Dendritic cell treated with granulocyte-macrophage colony-stimulating factor and Interleukin-4, amounts not matched to agents 40 ng/mL and 50 ng/mL, for 4 days (primary cell): ENCODE data around the gene CHST5.
"Not testable (repeated sequence)": the region's sequence is repeated elsewhere in the genome, so short reads cannot be mapped to it uniquely, and the experiment has no call there.

Experiments
- H3K27ac Mint-ChIP-seq: one replicate; pipeline ENCODE4 v1.8.0; 2022; ENCODE audit warnings: mild to moderate bottlenecking, mixed read lengths
- H3K27me3 Mint-ChIP-seq: one replicate; pipeline ENCODE4 v1.8.0; 2022; ENCODE audit warnings: mild to moderate bottlenecking, mixed read lengths
- H3K36me3 Mint-ChIP-seq: one replicate; pipeline ENCODE4 v1.8.0; 2022; ENCODE audit warnings: low read depth, mixed read lengths
- H3K4me1 Mint-ChIP-seq: one replicate; pipeline ENCODE4 v1.8.0; 2022; ENCODE audit warnings: low read depth, mixed read lengths
- H3K4me3 Mint-ChIP-seq: one replicate; pipeline ENCODE4 v1.8.0; 2022; ENCODE audit warnings: mild to moderate bottlenecking, moderate library complexity, mixed read lengths
- H3K9me3 Mint-ChIP-seq: one replicate; pipeline ENCODE4 v1.8.0; 2022; ENCODE audit warnings: mixed read lengths
- intact Hi-C: fragments of 100-400 bp; cut with micrococcal nuclease; formaldehyde crosslinking; loops from one replicate; pipeline ENCODE4 v1.15.0; 2022

CHST5 gene

GRCh38 chr16:75514296-75514695 lies 21.6 kb downstream of the CHST5 start:
- Mint-ChIP-seq H3K9me3 (no peaks in the 10 kb centered on the region), H3K27ac (no peak overlapping the region), H3K36me3 (peaks cover 6% of the 10 kb centered on the region), H3K4me1 (peaks cover 12% of the 10 kb centered on the region), H3K27me3 (peaks cover 18% of the 10 kb centered on the region), H3K4me3 (no peak overlapping the region)
- intact Hi-C loops: no loop called here

- intact Hi-C loops: no loop called here
- H3K27ac Mint-ChIP-seq: peak overlapping the region; percentile 71
These were observed 29.3 kb downstream of the CHST5 start for GRCh38 chr16:75506574-75506973.

GRCh38 chr16:75506107-75506506 lies 29.8 kb downstream of the CHST5 start:
- Mint-ChIP-seq H3K4me1 (peaks cover 13% of the 10 kb centered on the region), H3K27me3 (peaks cover 4% of the 10 kb centered on the region), H3K36me3 (no peaks in the 10 kb centered on the region), H3K4me3 (no peak overlapping the region), H3K9me3 (no peaks in the 10 kb centered on the region), H3K27ac (peak overlapping the region; percentile 71)
- intact Hi-C loops: no loop called here

More at GRCh38 chr16:75506574-75506973, 29.3 kb downstream of the CHST5 start:
- Mint-ChIP-seq H3K4me3 (peak overlapping the region; percentile 32), H3K36me3 (no peaks in the 10 kb centered on the region), H3K27me3 (peaks cover 4% of the 10 kb centered on the region), H3K4me1 (peaks cover 13% of the 10 kb centered on the region), H3K9me3 (no peaks in the 10 kb centered on the region)

- H3K4me3 Mint-ChIP-seq: no peak overlapping the region
- no peaks in the 10 kb centered on the region for H3K36me3 Mint-ChIP-seq
- intact Hi-C loops: no loop called here
- no peak overlapping the region for H3K27ac Mint-ChIP-seq
- H3K27me3 Mint-ChIP-seq: peaks cover 6% of the 10 kb centered on the region
- peaks cover 13% of the 10 kb centered on the region for H3K4me1 Mint-ChIP-seq
- H3K9me3 Mint-ChIP-seq: no peaks in the 10 kb centered on the region
These were observed 32.1 kb downstream of the CHST5 start for GRCh38 chr16:75503801-75504200.

- Mint-ChIP-seq H3K27ac (no peak overlapping the region), H3K4me1 (peaks cover 13% of the 10 kb centered on the region), H3K27me3 (peaks cover 7% of the 10 kb centered on the region), H3K9me3 (no peaks in the 10 kb centered on the region), H3K4me3 (no peak overlapping the region), H3K36me3 (no peaks in the 10 kb centered on the region)
- intact Hi-C loops: no loop called here
These were observed 32.8 kb downstream of the CHST5 start for GRCh38 chr16:75502916-75503605.

- H3K9me3 Mint-ChIP-seq, H3K4me3 Mint-ChIP-seq, H3K27ac Mint-ChIP-seq, intact Hi-C loops, H3K36me3 Mint-ChIP-seq: not testable (repeated sequence)
- H3K27me3 Mint-ChIP-seq: peaks cover 19% of the 10 kb centered on the region
- peaks cover 11% of the 10 kb centered on the region for H3K4me1 Mint-ChIP-seq
These were observed 34.1 kb downstream of the CHST5 start for GRCh38 chr16:75501820-75502219.

DNA sequence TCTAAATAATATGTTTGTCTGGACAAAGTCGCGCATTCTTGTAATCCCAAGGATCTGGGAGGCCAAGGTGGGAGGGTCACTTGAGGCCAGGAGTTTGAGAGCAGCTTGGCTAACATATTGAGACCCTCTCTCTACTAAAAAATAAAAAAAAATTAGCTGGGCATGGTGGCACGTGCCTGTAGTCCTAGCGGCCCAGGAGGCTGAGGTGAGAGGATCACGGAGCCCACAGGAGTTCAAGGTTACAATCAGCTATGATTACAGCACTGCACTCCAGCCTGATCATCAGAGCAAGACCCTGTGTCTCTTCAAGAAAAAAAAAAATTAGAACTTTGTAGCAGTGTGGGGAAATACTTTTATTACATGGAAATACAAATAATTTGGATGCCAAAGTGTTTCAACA lies 34.5 kb downstream of the CHST5 start:
- Mint-ChIP-seq H3K9me3 (no peaks in the 10 kb centered on the region), H3K27ac (no peak overlapping the region), H3K27me3 (peaks cover 23% of the 10 kb centered on the region), H3K36me3 (no peaks in the 10 kb centered on the region), H3K4me3 (no peak overlapping the region), H3K4me1 (peaks cover 6% of the 10 kb centered on the region)
- intact Hi-C loops: no loop called here

- H3K27ac Mint-ChIP-seq, H3K4me3 Mint-ChIP-seq, H3K36me3 Mint-ChIP-seq, intact Hi-C loops, H3K9me3 Mint-ChIP-seq, H3K4me1 Mint-ChIP-seq: not testable (repeated sequence)
- H3K27me3 Mint-ChIP-seq: peaks cover 47% of the 10 kb centered on the region
These were observed 37.1 kb downstream of the CHST5 start for GRCh38 chr16:75498605-75499322.

DNA sequence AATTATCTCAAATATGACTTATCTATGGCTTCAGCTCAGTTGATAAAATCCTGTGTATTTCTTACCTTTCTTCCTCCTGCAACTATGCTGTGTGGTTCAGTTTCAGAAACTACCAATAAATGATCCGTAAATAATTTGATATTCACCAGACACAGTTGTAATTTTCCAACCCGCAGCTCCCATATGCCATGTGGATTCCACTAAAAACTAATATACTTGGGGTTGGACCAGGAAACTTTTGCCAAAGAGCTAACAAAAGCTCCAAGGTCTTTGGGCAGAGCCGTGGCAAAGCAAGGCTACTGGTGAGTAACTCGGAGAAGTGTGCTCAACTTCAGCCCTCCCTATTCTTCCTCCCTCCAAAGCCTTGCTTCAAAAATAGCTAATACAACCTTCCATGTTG lies 38.4 kb downstream of the CHST5 start:
- Mint-ChIP-seq H3K27ac (no peak overlapping the region), H3K4me3 (no peak overlapping the region), H3K36me3 (no peaks in the 10 kb centered on the region), H3K4me1 (peaks cover 8% of the 10 kb centered on the region), H3K9me3 (no peaks in the 10 kb centered on the region), H3K27me3 (peaks cover 57% of the 10 kb centered on the region)
- intact Hi-C loops: no loop called here

DNA sequence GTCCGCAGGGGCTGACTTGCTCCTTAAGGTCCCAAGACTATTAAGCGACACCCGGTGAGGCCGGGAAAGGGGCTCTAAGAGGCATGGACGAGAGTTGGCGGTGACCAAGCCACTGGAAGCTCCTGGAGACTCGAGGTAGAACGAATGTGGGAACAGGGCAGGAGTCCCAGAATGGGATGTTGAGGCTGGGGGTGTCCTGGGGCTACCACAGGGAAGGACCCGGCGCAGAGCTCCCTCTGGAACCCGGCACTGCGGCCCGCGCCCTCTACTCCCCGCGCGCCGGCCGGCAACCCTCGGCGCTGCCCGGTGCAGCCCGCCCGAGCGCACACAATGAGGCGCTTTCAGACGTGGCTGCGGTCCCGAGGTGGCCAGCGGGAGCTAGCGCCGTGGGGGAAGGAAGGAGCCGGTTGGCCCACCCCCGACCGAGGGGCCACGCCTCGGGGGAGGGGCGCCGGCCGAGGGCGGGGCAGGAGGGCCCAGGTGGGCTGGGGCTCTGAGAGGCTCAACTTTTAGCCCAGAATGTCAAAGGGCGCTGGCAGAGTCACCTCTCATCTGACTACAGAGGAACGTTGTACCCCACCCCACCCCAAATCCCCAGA lies 40.7 kb downstream of the CHST5 start, which contains the start of gene CHST6:
CHST6 (minus strand) TSS at position 366 of the 599 bp plus-strand sequence. CDS start 15,613 bp downstream, outside the sequence.
- H3K27me3 Mint-ChIP-seq: peaks cover 61% of the 10 kb centered on the region
- peaks cover 8% of the 10 kb centered on the region for H3K4me1 Mint-ChIP-seq
- no peak within 1 kb of the TSS for H3K27ac Mint-ChIP-seq
- intact Hi-C loops: no loop called here
- H3K9me3 Mint-ChIP-seq: no peaks in the 10 kb centered on the region
- no peaks in the 10 kb centered on the region for H3K36me3 Mint-ChIP-seq
- peak within 1 kb of the TSS; percentile 26 for H3K4me3 Mint-ChIP-seq

GRCh38 chr16:75494661-75495075 lies 41.2 kb downstream of the CHST5 start:
- Mint-ChIP-seq H3K36me3 (no peaks in the 10 kb centered on the region), H3K4me3 (peak overlapping the region; percentile 26), H3K27me3 (peaks cover 61% of the 10 kb centered on the region), H3K4me1 (peaks cover 8% of the 10 kb centered on the region), H3K9me3 (no peaks in the 10 kb centered on the region), H3K27ac (no peak overlapping the region)
- intact Hi-C loops: no loop called here

GRCh38 chr16:75494184-75494583 lies 41.7 kb downstream of the CHST5 start:
- Mint-ChIP-seq H3K27ac (no peak overlapping the region), H3K4me1 (peaks cover 8% of the 10 kb centered on the region), H3K27me3 (peaks cover 61% of the 10 kb centered on the region), H3K36me3 (no peaks in the 10 kb centered on the region), H3K4me3 (no peak overlapping the region), H3K9me3 (no peaks in the 10 kb centered on the region)
- intact Hi-C loops: no loop called here

- H3K9me3 Mint-ChIP-seq: no peaks in the 10 kb centered on the region
- H3K4me1 Mint-ChIP-seq: peaks cover 14% of the 10 kb centered on the region
- no peak overlapping the region for H3K4me3 Mint-ChIP-seq
- intact Hi-C loops: no loop called here
- H3K36me3 Mint-ChIP-seq: no peaks in the 10 kb centered on the region
- H3K27me3 Mint-ChIP-seq: peaks cover 46% of the 10 kb centered on the region
- H3K27ac Mint-ChIP-seq: no peak overlapping the region
These were observed 44.0 kb downstream of the CHST5 start for GRCh38 chr16:75491876-75492275.

DNA sequence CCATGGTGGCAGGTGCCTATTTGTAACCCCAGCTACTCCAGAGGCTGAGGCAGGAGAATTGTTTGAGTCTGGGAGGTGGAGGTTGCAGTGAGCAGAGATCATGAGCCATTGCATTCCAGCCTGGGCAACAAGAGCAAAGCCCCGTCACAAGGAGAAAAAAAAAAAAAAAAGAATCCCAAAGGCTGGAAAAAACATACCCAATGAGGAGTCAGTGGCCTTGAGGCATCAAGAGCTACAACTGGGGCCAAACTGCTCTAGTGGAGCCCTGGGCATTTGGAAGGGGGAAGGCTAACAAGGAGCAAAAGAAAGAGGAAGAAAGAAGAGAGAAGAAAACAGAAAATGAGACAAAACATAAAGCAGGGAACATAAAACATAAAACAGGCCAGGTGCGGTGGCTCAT lies 47.6 kb downstream of the CHST5 start:
- Mint-ChIP-seq H3K9me3 (no peaks in the 10 kb centered on the region), H3K27ac (no peak overlapping the region), H3K36me3 (no peaks in the 10 kb centered on the region), H3K27me3 (peaks cover 18% of the 10 kb centered on the region), H3K4me1 (peaks cover 6% of the 10 kb centered on the region), H3K4me3 (no peak overlapping the region)
- intact Hi-C loops: no loop called here
